HG03378 (cell line): ENCODE data around the gene FABP7.

Experiments
- ATAC-seq: cut with Tn5 transposase; IDR thresholded peaks from one replicate; pipeline ENCODE4 v1.9.1; 2021; ENCODE audit warnings: mild to moderate bottlenecking, moderate library complexity; ENCODE audit not compliant: unreplicated experiment

FABP7 gene

DNA sequence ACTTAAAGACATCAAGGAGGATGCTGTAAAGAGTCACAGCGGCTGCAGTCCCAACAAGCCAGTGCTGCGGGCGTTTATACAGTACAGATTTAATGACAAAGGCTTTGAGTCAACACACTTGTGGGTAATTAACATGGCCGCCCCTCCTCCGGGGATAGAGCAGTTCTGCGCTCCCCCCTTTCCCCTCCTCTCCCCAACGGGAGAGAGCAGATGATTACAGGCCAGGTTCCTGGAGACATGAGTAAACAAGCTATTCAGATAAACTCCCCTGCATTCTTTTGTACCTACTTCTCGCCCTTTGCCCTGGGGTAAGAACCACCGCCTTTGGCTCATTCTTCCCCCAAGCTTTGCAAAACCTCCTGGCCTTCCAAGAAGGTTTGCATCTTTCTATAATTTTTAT is 23.6 kb upstream of the FABP7 start:
- no peak for ATAC-seq

DNA sequence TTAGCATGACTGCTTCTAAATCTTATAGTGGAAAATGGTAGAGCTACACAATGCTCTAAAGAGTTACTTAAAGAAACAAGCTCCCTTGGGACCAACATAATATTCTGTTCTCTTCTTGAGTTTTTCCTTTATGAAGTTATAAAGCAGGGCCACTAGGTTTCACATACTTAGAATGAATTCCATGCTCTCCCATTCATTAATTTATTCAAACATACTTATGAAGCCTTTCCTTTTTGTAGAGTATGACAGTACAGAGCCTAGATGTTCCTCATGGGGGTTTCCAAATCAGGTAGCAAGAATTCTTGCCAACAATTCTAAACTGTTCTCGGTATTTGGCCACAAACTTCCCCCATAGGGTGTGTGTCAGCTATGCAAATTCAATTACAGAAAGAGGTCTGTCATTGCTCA is 20.6 kb upstream of the FABP7 start:
- ATAC-seq = peak; percentile 100

DNA sequence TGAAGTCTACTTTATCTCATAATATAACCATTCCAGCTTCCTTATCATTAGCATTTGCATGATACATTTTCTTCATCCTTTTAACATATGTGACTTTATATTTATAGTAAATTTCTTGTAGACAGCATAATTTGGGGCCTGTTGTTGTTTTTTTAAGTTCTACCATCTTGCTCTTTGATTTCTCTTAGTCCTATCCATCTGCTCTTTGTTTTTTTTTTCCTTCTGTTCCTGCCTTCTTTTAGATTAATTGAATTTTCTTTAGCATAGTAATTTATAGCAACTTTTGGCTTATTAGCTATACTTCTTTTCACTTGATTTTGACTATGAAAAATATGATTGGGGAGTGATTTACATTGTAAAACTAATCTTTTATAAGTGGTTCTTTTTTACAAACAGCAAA is 19.2 kb upstream of the FABP7 start:
- ATAC-seq = no peak

DNA sequence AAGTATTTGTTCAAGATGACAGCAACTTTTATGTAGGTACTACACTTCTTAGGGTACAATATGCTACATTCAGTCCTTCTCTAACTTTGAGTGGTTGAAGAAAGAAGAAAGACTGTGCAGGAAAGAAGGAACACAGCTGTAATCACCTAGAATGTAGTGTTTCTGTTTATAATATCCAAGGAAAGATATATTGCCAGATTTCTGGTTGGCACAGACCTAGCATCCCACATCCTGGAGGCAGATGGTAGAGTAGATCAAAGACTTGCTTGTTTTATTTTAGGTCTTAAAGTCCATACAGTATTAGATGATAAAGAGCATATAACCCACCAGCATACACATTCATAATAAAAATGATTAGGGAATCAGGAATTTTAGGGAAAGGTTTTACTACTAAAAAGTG is 13.3 kb upstream of the FABP7 start:
- no peak for ATAC-seq

DNA sequence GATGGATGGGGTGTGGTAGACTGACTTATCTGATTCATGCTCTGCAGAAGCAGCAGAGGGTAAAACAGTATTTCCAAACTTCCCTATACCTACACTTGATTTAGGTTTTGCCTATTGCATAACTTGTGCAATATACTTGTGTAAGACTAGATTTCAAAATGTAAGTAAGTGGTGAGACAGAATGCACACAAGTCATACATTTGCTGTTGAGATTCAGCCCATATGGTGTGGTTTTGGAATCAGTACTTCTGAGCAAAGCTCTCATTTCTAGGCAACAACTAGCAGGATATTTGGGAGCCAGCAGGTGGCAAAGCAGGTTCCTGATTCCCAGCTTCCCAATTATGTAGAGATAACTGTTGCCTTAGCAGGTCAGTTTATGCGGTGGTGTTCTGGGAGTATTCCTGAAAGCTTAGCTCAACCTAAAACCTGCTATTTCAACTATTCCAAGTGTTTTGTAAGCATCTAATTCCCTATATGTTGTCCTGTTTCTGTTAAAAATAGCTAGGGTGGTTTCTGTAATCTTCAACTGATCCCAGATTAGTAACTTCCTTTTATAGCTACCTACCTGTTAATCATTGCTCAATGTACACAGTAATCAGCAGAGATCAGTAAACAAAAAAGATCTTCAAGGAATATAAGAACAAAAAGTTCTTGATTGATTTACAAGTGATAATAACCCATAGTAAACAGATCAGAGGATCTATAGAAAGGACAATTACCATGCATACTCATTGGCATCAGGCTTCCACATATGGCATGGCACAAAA is 8.5 kb upstream of the FABP7 start:
- no peak for ATAC-seq

DNA sequence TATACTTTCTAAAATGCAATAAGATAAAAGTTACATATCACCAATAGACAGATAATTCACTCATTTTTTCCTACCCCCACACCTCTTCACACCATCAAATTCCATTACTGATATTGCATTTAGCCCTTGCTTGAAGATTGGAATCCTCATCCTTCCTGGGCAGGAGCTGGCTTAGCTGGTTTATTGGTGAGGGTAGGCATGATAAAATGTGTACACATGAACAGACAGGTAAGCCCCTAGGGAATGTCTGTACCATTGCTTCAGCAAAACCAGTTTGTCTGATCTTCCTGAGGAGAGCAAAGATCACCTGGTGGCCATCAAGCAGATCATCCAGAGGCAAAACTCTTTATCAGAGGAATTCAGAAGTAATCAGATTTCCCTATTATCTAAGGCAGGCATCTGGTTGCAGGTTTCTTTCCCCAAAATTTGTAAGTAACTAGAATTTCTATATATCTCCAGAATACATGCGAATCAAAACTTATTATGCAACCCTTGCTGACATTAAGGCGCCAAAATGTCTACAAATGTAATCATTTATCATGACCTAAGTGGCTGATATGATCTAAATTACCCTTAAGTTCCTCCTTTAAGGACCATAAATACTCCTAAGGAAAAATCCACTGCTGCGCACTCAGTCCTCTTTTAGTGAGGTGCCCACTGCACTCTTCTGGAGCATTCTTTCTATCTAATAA is 6.6 kb upstream of the FABP7 start:
- no peak for ATAC-seq

DNA sequence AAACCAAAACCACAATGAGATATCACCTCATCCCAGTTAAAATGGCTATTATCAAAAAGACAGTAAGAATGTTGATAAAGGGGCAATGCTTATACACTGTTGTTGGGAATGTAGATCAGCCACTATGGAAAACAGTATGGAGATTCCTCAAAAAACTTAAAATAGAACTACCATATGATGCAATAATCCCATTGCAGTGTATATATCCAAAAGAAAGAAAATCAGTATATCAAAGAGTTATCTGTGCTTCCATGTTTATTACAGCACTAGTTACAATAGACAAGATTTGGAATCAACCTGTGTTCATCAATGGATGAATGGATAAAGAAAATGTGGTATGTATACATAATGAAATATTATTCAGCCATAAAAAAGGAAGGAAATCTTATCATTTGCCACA is 3.5 kb upstream of the FABP7 start:
- no peak for ATAC-seq

DNA sequence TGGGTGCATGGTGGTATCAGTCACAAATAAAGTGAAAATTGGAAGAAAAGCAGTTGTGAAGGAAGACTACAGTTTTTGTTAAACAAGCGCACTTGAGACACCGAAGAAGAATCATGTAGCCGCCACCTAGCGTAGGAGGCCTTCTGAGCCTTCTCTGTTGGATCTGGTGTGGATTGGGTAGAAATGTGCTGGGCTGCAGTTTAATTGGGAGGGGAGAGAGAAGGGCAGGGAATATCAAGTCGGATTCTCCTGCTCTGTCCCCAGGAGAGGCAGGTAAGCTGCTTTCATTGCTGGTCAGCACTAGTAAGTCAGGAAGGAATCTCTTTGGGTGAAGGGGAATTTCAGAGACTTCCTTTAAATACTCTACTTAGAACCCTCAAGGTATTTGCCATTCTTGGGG is 1.2 kb upstream of the FABP7 start:
- no peak for ATAC-seq

DNA sequence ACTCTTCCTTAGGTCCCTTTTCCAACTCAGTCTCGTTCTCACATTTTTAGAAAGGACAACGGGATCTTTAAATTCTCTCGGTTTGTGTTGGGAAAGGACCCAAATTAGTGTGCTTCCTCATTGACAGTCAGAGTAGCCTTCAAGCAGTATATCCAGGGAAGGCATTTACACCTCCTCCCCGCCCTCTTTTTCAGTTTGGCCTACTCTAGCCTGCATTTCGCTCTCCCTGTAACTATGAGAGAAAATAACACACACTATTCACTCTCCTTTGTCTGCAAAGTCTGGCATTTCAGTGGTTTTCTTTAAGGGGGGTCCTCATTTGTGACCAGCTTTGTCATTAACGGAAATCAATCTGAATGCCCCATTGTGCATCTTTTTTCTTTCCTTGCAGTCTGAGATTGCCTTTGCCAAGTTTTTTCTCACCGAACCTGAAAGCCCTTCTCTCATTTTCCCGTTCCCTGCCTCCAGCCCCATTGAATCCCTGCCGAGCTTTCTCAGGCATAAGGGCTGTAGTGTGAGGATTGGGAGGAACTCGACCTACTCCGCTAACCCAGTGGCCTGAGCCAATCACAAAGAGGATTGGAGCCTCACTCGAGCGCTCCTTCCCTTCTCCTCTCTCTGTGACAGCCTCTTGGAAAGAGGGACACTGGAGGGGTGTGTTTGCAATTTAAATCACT is 393 bp upstream of the FABP7 start:
- ATAC-seq = no peak

DNA sequence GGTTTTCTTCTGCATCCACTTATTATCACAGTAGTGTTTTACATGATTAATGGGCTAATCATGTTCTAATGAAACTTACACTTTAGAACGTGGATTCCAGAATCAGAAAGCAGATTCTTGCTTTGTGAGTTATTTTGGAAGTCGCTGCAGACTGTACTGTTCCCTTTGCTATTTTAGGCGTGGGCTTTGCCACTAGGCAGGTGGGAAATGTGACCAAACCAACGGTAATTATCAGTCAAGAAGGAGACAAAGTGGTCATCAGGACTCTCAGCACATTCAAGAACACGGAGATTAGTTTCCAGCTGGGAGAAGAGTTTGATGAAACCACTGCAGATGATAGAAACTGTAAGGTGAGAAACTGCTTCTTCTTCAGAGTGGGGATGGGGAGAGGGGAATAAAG is 598 bp downstream of the FABP7 start:
- no peak for ATAC-seq

DNA sequence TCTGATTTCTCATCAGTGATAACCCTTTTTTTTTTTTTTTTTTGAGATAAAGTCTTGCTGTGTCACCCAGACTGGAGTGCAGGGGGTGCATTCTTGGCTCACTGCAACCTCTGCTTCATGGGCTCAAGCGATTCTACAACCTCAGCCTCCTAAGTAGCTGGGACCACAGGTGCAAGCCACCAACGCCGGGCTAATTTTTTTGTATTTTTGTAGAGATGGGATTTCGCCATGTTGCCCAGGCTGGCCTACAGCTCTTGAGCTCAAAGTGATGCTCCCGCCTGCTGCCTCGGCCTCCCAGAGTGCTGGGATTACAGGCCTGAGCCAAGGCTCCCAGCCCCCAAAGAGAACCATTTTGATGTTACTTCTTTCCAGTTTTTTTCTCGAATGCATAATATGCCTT is 2.2 kb downstream of the FABP7 start:
- no peak for ATAC-seq

DNA sequence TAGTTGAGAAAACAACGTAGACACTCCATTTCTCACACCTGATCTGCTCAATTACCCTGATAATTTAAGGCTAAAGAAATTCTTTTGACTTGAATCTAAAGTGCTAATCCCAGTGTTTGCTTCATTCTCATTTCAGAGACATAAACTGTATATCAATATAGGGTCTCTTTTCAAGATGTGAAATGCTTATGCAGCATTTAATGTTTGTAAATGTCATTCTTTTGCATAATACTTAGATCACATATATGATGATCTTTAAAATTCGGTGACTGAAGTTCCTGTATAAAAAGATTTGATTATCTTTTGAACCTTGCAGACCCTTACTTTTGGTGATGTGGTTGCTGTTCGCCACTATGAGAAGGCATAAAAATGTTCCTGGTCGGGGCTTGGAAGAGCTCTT is 3.9 kb downstream of the FABP7 start:
- ATAC-seq = no peak

DNA sequence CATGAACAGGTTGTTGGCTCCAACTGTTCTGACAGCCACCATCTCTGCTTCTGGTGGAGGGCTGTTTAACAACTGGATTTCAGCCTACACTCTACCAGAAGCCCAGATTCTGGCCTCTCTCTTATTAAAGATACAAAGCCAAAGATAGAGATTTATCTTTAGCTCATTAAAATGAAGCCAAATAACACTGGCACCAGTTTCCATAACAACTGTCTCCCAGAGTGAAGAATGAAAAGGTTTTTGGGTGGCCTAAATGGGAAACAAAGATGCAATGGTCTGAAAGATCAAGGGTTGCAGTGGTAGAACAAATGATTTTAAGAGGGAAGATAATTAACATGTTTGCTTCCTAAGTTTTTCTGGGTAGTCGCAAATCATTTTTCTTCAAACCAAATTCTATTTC is 6.4 kb downstream of the FABP7 start:
- ATAC-seq = no peak

DNA sequence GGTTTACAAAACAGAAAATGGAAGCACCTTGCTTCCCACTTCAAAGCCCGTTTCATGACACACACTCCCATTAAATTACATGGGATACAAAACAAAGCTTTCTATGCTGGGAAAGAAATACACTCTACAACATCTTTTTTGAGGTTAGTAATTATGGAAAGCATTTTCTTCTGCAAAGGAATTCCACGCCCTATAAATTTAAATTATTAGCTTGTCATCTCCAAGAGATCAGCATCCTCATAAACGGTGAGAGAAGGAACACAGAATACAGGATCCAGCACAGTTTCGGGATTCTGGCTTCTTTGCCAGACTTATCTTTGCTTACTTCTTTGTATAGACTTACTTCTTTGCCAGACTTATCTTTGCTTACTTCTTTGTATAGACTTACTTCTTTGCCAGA is 8.2 kb downstream of the FABP7 start:
- no peak for ATAC-seq

DNA sequence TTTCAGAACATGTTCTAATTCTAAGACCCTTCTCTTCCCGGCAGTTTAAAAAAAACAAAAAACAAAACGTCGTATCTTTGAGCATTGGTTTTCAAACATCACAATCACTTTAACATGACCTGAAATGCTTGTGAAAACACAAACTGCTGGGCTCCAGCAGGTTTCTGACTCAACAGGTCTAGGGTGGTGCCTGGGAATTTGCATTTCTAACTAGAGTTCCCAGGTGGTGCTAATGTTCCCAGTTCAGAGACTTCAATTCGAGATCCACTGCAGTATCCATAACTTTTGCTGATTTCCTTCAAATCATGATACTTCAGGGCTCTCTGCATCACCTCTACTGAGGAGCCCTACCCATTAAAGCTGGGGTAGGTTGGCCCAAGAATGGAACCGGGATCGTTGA is 8.7 kb downstream of the FABP7 start:
- no peak for ATAC-seq

DNA sequence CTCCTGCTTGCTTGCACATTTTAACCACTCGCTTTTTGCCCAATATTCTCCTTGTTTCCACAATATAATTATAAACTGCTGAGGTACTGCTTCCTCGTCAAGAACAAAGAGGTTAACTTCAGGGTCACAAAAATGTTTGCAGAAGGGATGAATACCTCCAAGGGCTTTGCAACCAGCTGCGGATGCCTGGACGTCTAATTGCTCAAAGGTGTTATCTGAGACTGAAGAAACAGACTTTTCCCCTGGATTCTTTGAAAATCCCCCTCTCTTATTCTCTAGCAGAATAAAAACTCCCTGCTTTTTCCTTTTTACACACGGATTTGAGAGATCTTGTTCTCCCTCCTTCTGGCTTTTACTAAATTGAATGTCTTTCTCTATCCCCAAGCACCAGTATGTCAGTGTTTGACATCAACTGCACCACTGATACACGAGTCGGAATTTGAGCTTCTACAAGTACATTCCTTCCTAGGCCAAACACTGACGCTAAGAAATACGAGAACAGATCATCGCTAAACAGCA is 9.2 kb downstream of the FABP7 start:
- no peak for ATAC-seq

DNA sequence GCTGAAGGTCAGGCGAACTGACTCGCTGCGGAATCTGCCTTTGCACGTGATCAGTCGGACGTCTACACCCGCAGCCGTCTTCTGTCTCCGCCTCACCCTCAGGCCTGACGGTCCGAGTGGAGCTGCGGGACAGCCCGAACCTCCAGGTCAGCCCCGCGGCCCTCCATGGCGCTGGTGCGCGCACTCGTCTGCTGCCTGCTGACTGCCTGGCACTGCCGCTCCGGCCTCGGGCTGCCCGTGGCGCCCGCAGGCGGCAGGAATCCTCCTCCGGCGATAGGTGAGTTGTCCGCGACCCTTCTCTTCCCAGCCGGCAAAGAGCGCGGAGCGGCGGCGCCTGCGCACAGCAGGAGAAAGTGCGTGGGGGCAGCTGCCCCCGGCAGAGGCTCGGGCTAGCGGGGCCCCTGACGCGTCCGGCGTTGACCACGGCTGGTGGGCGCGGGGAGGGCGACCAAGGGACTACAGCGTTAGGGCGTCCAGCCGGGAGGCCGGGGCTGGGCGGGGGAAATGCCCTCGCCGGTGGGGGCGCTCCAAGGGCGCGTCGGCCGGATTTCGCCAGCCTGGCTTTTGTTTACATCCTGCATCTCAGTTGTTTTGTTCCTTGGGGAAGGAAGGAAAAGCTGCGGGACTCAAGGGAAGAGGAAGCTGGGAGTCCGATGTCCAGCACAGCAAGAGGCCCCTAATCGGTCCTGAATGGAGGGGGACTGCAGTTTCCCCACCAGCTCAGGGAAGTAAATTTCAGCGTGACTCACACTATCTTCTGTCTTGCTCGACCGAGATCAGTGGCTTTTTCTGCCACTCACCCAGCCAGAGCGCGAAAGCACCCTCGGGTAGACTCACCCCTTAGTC is 9.9 kb downstream of the FABP7 start, which contains the start of gene SMPDL3A:
Gene SMPDL3A (plus strand): TSS at position 77 of the 846 bp plus-strand sequence. CDS start 89 bp downstream, at position 166.
- ATAC-seq = peak; percentile 63

DNA sequence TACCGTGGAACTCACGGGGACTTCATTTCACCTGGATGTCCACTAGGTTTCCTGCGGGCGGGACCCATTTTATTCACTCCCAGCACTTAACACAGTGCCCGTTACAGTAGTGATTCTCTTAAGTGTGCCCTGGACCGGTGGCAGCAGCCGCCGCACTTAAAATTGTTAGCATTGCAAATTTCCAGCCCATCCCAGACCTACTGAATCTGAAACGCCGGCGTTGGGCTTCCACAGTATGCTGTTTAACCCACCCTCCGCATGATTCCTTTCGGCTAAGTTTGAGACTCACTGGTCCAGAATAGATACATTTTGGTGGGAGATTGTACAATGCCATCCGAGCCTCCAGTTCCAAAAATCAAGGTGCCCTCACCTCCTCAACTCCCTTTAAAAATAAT is 10.5 kb downstream of the FABP7 start:
- no peak for ATAC-seq

DNA sequence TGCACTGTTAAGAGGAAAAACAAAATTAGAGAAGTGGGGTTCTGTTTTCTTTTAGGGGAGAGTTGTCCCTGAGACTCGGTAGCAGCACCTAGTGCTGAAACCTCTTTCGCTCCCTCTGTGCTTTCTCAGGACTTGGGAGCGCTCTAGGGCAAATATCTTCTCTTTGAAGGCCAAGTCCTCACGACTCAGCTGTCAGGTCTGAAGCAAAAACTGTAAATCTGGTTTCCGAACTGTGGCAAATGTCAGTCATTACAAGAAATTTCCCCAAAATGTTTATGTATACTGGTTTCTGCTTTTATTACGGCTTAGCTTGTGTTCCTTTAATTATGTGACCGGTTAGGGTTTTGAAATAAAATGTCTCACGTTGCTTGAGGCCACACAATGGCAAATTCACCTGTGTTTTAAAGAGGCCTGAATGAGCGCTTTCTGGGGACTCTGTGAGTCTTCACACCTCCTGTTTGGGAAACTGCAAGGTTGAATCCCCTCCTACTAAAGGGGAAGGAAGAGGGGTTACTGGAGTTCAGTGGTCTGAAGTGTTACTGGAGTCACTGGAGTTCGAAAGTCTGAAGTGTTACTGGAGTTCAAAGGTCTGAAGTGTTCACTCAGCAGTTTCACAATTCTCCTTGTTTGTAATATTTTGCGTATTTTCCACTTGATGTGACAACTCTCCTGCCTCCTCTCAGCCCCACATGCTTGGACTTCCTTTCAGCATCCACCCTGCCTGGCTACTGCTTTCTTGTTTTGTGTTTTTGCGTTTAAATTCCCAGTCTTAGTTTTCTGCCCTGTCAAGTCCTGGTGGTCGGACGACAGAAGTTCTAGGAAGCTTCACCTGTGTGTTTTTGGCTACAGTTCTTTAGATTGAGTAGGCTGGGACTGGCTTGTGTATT is 11.2 kb downstream of the FABP7 start:
- no peak for ATAC-seq

DNA sequence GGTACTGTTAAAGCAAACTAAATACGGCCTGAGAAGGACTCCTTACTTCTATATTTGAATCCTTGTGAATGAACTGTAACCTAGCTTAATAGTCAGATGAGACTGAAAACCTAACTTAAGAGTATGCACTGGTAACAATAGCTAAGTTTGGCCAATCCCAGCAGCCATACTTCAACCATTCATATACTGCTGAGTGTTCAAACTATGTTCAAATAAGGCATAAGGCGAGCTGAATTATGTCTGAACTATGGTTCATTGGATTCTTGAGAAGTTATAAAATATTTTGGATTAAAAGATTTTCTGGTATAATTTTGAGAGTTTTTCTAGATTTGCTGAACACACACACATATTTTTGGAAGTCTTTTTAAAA is 11.8 kb downstream of the FABP7 start:
- no peak for ATAC-seq
